GM23248 (cell line): ENCODE results near the gene CCDC141. TPM values are rescaled to one million over a fixed set of nuclear protein-coding genes. Genes with fewer than 3 reads are reported as not detected.

ENCODE experiments used
- DNase-seq: peaks from one replicate; pipeline ENCODE4 v3.0.0-alpha.2; 2015
- H2AFZ ChIP-seq: fragments of 200-600 bp; sonication (generic); 2 replicates; pipeline ENCODE4 v1.6.1; 2016; ENCODE audit warnings: antibody characterized with exemption
- H3F3A ChIP-seq: fragments of 200-600 bp; sonication (generic); 2 replicates; pipeline ENCODE4 v1.6.1; 2016; ENCODE audit warnings: mild to moderate bottlenecking, antibody characterized with exemption, mixed run types; ENCODE audit not compliant: insufficient read depth
- H3K27ac ChIP-seq: fragments of 200-600 bp; sonication (generic); 2 replicates; pipeline ENCODE4 v1.5.1; 2016; ENCODE audit warnings: mild to moderate bottlenecking
- H3K27me3 ChIP-seq: fragments of 200-600 bp; sonication (generic); replicated peaks from 2 replicates; pipeline ENCODE4 v1.6.1; 2016; ENCODE audit warnings: mild to moderate bottlenecking; ENCODE audit not compliant: insufficient read depth
- H3K36me3 ChIP-seq: fragments of 200-600 bp; sonication (generic); 2 replicates; pipeline ENCODE4 v1.6.1; 2016; ENCODE audit warnings: low read depth, mild to moderate bottlenecking
- H3K4me1 ChIP-seq: fragments of 200-600 bp; sonication (generic); 2 replicates; pipeline ENCODE4 v1.6.1; 2016; ENCODE audit warnings: mild to moderate bottlenecking; ENCODE audit not compliant: insufficient read depth
- H3K4me2 ChIP-seq: fragments of 200-600 bp; sonication (generic); one replicate; pipeline ENCODE4 v1.6.1; 2016; ENCODE audit warnings: mild to moderate bottlenecking; ENCODE audit not compliant: unreplicated experiment
- H3K4me3 ChIP-seq: fragments of 200-600 bp; sonication (generic); 2 replicates; pipeline ENCODE4 v1.5.1; 2016; ENCODE audit warnings: mild to moderate bottlenecking
- H3K79me2 ChIP-seq: fragments of 200-600 bp; sonication (generic); 2 replicates; pipeline ENCODE4 v1.6.1; 2016; ENCODE audit warnings: mild to moderate bottlenecking; ENCODE audit not compliant: insufficient read depth
- H3K9ac ChIP-seq: fragments of 200-600 bp; sonication (generic); 2 replicates; pipeline ENCODE4 v1.6.1; 2016; ENCODE audit warnings: mild to moderate bottlenecking
- H3K9me2 ChIP-seq: fragments of 200-600 bp; sonication (generic); 2 replicates; pipeline ENCODE4 v1.6.1; 2016; ENCODE audit warnings: mixed run types, mild to moderate bottlenecking, moderate library complexity; ENCODE audit not compliant: insufficient read depth
- H3K9me3 ChIP-seq: fragments of 200-600 bp; sonication (generic); one replicate; pipeline ENCODE4 v1.6.1; 2017; ENCODE audit warnings: low read depth
- H4K20me1 ChIP-seq: fragments of 200-600 bp; sonication (generic); 2 replicates; pipeline ENCODE4 v1.6.0; 2016; ENCODE audit not compliant: insufficient read depth
- EZH2 ChIP-seq: fragments of 200-600 bp; sonication (generic); IDR thresholded peaks from 2 replicates; pipeline ENCODE4 v1.6.1; 2018; ENCODE audit warnings: antibody characterized with exemption, mild to moderate bottlenecking; ENCODE audit not compliant: insufficient read depth, poor library complexity, severe bottlenecking
- EZH2phosphoT487 ChIP-seq: fragments of 200-600 bp; sonication (generic); IDR thresholded peaks from 2 replicates; pipeline ENCODE4 v1.6.1; 2018; ENCODE audit warnings: antibody characterized with exemption, moderate library complexity, mild to moderate bottlenecking, low read depth; ENCODE audit not compliant: insufficient read depth
- WGBS, 2 experiments: methylation state at CpG; one replicate each; pipeline ENCODE4 v1.1.6; 2015 to 2017; ENCODE audit warnings: low lambda C conversion rate in 2 of 2, low coverage in 1 of 2; ENCODE audit errors: missing lambda C conversion rate in 2 of 2; 5-methylcytosine and 5-hydroxymethylcytosine counted together
- in situ Hi-C: fragments of 300-500 bp; cut with MboI; formaldehyde crosslinking; loops from 2 replicates; pipeline ENCODE4 v1.15.0; 2020
- polyA plus RNA-seq: library from polyadenylated mRNA; unstranded; fragments of >200 nt; fragmentation: Nextera tagmentation; extraction: Ambion mirVana; gene quantifications from 2 replicates; pipeline ENCODE4 v1.2.1, GENCODE V29; 2016
- total RNA-seq: library from RNA; depleted of rRNA; stranded (reverse); fragments of >200 nt; shearing (Covaris generic); gene quantifications from 2 replicates; pipeline ENCODE4 v1.2.3, GENCODE V29; 2014

Gene CCDC141
- total and polyA plus RNA-seq, 2 experiments from 2014 or later: not detected

DNA sequence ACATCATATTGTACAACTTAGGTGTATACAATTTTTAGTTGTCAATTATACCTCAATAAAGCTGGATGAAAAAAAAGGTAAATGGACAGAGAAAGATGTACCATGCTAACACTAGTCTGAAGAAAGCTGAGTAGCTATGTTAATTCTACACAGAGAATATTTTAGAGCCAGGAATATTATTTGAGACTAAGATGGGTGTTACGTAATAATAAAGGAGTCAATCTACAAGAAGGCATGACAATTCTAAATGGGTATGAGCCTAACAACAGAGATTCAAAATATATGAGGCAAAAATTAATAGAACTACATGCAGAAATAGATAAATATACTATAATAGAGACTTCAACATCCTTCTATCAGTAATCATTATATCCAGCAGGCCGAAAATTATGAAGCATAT lies 69.1 kb downstream of the CCDC141 start:
- WGBS, 2 experiments: 4 to 13% methylated on average over 2 of the region's 2 CpGs
- TF ChIP-seq EZH2 (no peak), EZH2phosphoT487 (no peak)
- no peaks in the 10 kb centered on the region for H3K27me3 ChIP-seq
- H3K36me3 ChIP-seq: no peaks in the 10 kb centered on the region
- H3K4me3 ChIP-seq: no peak overlapping the region
- H3K27ac ChIP-seq: no peak overlapping the region
- H3F3A ChIP-seq: no peaks in the 10 kb centered on the region
- in situ Hi-C loops: no loop called here
- H3K9me2 ChIP-seq: no peaks in the 10 kb centered on the region
- no peaks in the 10 kb centered on the region for H3K4me1 ChIP-seq
- H4K20me1 ChIP-seq: no peaks in the 10 kb centered on the region
- no peak for DNase-seq
- H3K4me2 ChIP-seq: no peak overlapping the region
- H3K79me2 ChIP-seq: no peaks in the 10 kb centered on the region
- no peaks in the 10 kb centered on the region for H3K9me3 ChIP-seq
- no peak overlapping the region for H3K9ac ChIP-seq
- no peak overlapping the region for H2AFZ ChIP-seq

DNA sequence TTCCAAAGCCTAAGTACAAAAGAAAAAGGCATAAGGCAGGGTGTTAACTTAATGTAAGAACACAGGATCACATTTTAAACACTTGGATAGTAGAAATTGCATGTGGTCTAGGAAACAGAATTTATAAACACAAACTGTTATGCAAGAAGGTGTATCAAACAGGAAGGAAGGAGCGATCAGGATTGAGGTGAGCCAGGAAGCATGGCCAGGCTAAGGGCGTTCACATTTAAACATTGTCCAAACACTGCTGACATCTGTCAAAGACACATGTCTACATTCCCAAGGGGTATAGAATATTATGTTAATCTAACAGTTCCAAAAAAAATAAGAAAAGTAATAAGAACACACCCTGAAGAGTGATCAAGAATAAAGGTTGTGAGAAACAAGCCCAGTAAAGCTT lies 71.3 kb downstream of the CCDC141 start:
- 16 to 36% methylated on average over 2 of the region's 2 CpGs for WGBS, 2 experiments
- Histone ChIP-seq H3K9ac (no peak overlapping the region), H3K27me3 (no peaks in the 10 kb centered on the region; the same call in none of the 2 replicates), H3F3A (no peaks in the 10 kb centered on the region), H3K9me2 (no peaks in the 10 kb centered on the region), H3K9me3 (no peaks in the 10 kb centered on the region), H2AFZ (no peak overlapping the region), H3K4me1 (no peaks in the 10 kb centered on the region), H3K4me3 (no peak overlapping the region), H3K27ac (no peak overlapping the region), H3K4me2 (no peak overlapping the region), H3K79me2 (no peaks in the 10 kb centered on the region), H4K20me1 (no peaks in the 10 kb centered on the region), H3K36me3 (no peaks in the 10 kb centered on the region)
- in situ Hi-C loops: no loop called here
- DNase-seq: no peak
- TF ChIP-seq EZH2phosphoT487 (no peak), EZH2 (no peak)

DNA sequence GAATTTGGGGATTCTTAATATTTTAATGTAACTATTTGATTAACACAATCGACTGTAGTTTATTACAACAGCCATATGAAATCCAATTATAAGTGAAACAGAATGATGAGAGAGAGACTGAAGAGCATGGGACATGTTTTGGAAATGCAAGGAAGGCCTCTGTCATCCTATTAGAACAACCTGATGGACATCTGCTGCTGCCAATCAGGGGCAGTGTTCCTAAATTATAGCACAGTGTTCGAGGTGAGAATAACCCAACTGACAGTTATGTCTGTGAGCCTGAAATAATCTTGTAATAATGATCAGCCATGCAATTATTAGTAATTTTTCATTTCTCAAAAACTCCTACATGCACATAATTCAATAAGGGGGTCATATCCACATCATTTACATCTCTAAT lies 73.6 kb downstream of the CCDC141 start:
- no peaks in the 10 kb centered on the region for H3K9me3 ChIP-seq
- no peak overlapping the region for H3K9ac ChIP-seq
- no peak overlapping the region for H2AFZ ChIP-seq
- no peak overlapping the region for H3K4me3 ChIP-seq
- no peaks in the 10 kb centered on the region; the same call in none of the 2 replicates for H3K27me3 ChIP-seq
- no peak overlapping the region for H3K27ac ChIP-seq
- H3K79me2 ChIP-seq: no peaks in the 10 kb centered on the region
- H3K9me2 ChIP-seq: no peaks in the 10 kb centered on the region
- TF ChIP-seq EZH2: no peak
- no peak for TF ChIP-seq EZH2phosphoT487
- no peak overlapping the region for H3K4me2 ChIP-seq
- 15 to 20% methylated on average over 2 of the region's 2 CpGs for WGBS, 2 experiments
- no peak for DNase-seq
- no peaks in the 10 kb centered on the region for H3K36me3 ChIP-seq
- no peaks in the 10 kb centered on the region for H4K20me1 ChIP-seq
- no peaks in the 10 kb centered on the region for H3K4me1 ChIP-seq
- in situ Hi-C loops: no loop called here
- no peaks in the 10 kb centered on the region for H3F3A ChIP-seq

DNA sequence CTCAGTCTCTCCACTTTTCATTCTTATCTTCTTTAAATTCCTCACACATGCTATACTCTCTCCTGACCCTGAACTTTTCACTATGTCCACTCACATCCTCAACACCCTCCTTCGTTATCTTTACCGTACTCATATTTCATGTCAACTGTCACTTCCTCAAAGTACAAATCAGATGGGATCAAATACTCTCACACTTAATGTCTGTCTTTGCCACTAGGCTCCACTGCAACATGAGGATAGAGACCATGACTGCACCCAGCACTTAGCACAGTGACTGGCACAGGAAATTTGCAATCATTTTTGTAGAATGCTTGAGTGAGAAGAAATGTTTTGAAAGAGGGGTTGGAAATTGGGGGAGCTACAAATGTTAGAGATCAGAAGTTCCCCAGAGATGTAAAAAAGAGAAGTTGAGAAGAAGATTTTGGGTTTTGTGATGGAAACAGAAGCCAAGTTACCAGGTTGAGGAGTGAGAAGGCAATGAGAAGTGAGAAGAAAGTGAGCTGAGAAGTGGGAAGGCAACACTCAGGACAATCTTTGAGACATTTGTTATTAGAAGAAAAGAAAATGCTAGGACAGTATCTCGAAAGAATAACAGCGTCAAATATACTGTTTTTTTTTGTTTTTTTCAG lies 87.0 kb downstream of the CCDC141 start:
- Histone ChIP-seq H3K4me1 (no peaks in the 10 kb centered on the region), H3K27ac (no peak overlapping the region), H3K79me2 (no peaks in the 10 kb centered on the region), H3F3A (no peaks in the 10 kb centered on the region), H4K20me1 (no peaks in the 10 kb centered on the region), H3K9me2 (no peaks in the 10 kb centered on the region), H3K4me2 (no peak overlapping the region), H3K9me3 (no peaks in the 10 kb centered on the region), H2AFZ (no peak overlapping the region), H3K9ac (no peak overlapping the region), H3K36me3 (no peaks in the 10 kb centered on the region), H3K27me3 (no peaks in the 10 kb centered on the region), H3K4me3 (no peak overlapping the region)
- no peak for TF ChIP-seq EZH2
- no peak for TF ChIP-seq EZH2phosphoT487
- 54 to 65% methylated on average over 4 of the region's 4 CpGs for WGBS, 2 experiments
- in situ Hi-C loops: no loop called here
- no peak for DNase-seq

DNA sequence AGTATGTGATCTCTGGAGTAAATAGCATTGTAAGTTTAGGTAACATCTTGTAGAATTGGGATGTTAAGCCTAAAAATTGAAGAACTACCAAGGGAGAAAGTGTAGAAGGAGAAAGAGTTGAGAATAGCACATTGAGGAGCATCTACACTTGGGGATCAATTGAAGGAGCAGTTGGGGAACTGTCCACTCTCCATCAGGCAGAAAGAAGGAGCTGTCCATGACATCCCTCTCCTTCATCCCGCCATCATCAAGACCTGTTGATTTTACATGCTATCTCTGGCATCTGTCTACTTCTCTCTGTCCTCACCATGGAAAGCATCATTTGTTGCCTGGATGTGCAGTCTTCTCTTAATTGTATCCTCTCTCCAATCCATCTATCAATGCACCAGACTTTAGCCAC lies 87.8 kb downstream of the CCDC141 start:
- in situ Hi-C loops: no loop called here

More for the DNA sequence above, 87.8 kb downstream of the CCDC141 start:
- no peaks in the 10 kb centered on the region for H3F3A ChIP-seq
- H3K36me3 ChIP-seq: no peaks in the 10 kb centered on the region
- no peak overlapping the region for H3K4me2 ChIP-seq
- H3K27ac ChIP-seq: no peak overlapping the region
- H3K4me1 ChIP-seq: no peaks in the 10 kb centered on the region
- H3K9ac ChIP-seq: no peak overlapping the region
- 70 to 75% methylated on average over 1 of the region's 1 CpG for WGBS, 2 experiments
- no peaks in the 10 kb centered on the region for H3K79me2 ChIP-seq
- no peak for TF ChIP-seq EZH2phosphoT487
- no peak for TF ChIP-seq EZH2
- H4K20me1 ChIP-seq: no peaks in the 10 kb centered on the region
- H3K9me2 ChIP-seq: no peaks in the 10 kb centered on the region
- DNase-seq: no peak
- H3K27me3 ChIP-seq: no peaks in the 10 kb centered on the region
- H2AFZ ChIP-seq: no peak overlapping the region
- no peak overlapping the region for H3K4me3 ChIP-seq
- H3K9me3 ChIP-seq: no peaks in the 10 kb centered on the region
